ENCODE results near the gene THAP2.

- TF ChIP-seq CTCF (IDR thresholded peaks at IDR 0.05): no peak
- TF ChIP-seq EP300 (IDR thresholded peaks at IDR 0.05): no peak
- TF ChIP-seq POLR2A (IDR thresholded peaks at IDR 0.05): no peak
- no peak for TF ChIP-seq POLR2AphosphoS5 (IDR thresholded peaks at IDR 0.05)
Measured at GRCh38 chr12:71626098-71626497, 38.0 kb upstream of the THAP2 start.
